ENCODE measurements around the gene DCTPP1.

GRCh38 chr16:30380072-30380802, 49.6 kb downstream of the DCTPP1 start:
- TF ChIP-seq GATA2 (IDR thresholded peaks at IDR 0.05; ENCODE audit: low read depth, low read length) (no peak), GATA3 (IDR thresholded peaks at IDR 0.05; ENCODE audit: low read depth, low read length) (no peak)
